ENCODE measurements around the gene SNCB.

Gene SNCB

GRCh38 chr5:176660860-176661641 lies 30.7 kb upstream of the SNCB start:
- peak; percentile 53 for DNase-seq (ENCODE audit: low read depth)

- DNase-seq (ENCODE audit: low read depth): no peak
These were observed 30.2 kb upstream of the SNCB start for GRCh38 chr5:176660530-176660859.

- DNase-seq (ENCODE audit: low read depth): no peak
These were observed 29.6 kb upstream of the SNCB start for GRCh38 chr5:176659860-176660461.

- DNase-seq (ENCODE audit: low read depth): peak; percentile 58
These were observed 29.1 kb upstream of the SNCB start for GRCh38 chr5:176659512-176659839.

- peak; percentile 77 for DNase-seq (ENCODE audit: low read depth)
These were observed 28.6 kb upstream of the SNCB start for GRCh38 chr5:176658817-176659511.

- DNase-seq (ENCODE audit: low read depth): peak; percentile 64
These were observed 27.8 kb upstream of the SNCB start for GRCh38 chr5:176658007-176658599.

GRCh38 chr5:176656467-176656990 lies 26.2 kb upstream of the SNCB start:
- DNase-seq (ENCODE audit: low read depth): no peak

GRCh38 chr5:176654856-176655255 lies 24.5 kb upstream of the SNCB start:
- no peak for DNase-seq (ENCODE audit: low read depth)

- DNase-seq (ENCODE audit: low read depth): no peak
These were observed 23.4 kb upstream of the SNCB start for GRCh38 chr5:176653401-176654385.

GRCh38 chr5:176652136-176652535 lies 21.8 kb upstream of the SNCB start:
- no peak for DNase-seq (ENCODE audit: low read depth)

- no peak for DNase-seq (ENCODE audit: low read depth)
These were observed 21.2 kb upstream of the SNCB start for GRCh38 chr5:176651472-176651980.

GRCh38 chr5:176650354-176650884 lies 20.1 kb upstream of the SNCB start:
- no peak for DNase-seq (ENCODE audit: low read depth)

GRCh38 chr5:176648474-176649194 lies 18.3 kb upstream of the SNCB start:
- no peak for DNase-seq (ENCODE audit: low read depth)

- DNase-seq (ENCODE audit: low read depth): no peak
These were observed 17.6 kb upstream of the SNCB start for GRCh38 chr5:176647843-176648473.

- peak; percentile 95 for DNase-seq (ENCODE audit: low read depth)
These were observed 16.9 kb upstream of the SNCB start, which contains the start of gene TSPAN17 for GRCh38 chr5:176647030-176647842. TSS of gene TSPAN17 (plus strand) at chr5:176647484. CDS start at chr5:176647616, 132 bp downstream.

GRCh38 chr5:176646707-176647029 lies 16.3 kb upstream of the SNCB start:
- DNase-seq (ENCODE audit: low read depth): no peak

- no peak for DNase-seq (ENCODE audit: low read depth)
These were observed 15.8 kb upstream of the SNCB start for GRCh38 chr5:176646049-176646706.

- DNase-seq (ENCODE audit: low read depth): no peak
These were observed 14.7 kb upstream of the SNCB start for GRCh38 chr5:176644878-176645670.

All from amniotic epithelial cell (primary cell).